Frontal cortex (tissue), 4 donors: Measurements from ENCODE around the gene GCK. TPM values are rescaled to one million over a fixed set of nuclear protein-coding genes. Genes with fewer than 3 reads are reported as not detected.

Experiments used
- DNase-seq, 2 donors: peaks; one replicate each; pipeline ENCODE4 v3.0.0; 2012; ENCODE audit warnings: low spot score in 2 of 2
- FAIRE-seq: peaks from 2 replicates; lab custom pipeline; 2012; peaks lifted over from hg19 to GRCh38; lab: Jason Lieb, UNC
- total RNA-seq: library from RNA; depleted of rRNA; stranded (reverse); fragments of >200 nt; gene quantifications from one replicate; pipeline ENCODE4 v1.2.3, GENCODE V29; 2014
- donor health status: control.
- donor health status: control.
- donor health status: control.

GCK gene
- total RNA-seq, 1 donor from 2014 or later: 6.5 TPM

GRCh38 chr7:44158873-44159631 lies 30.2 kb downstream of the GCK start:
- FAIRE-seq: no peak
- no peak for DNase-seq

- FAIRE-seq: no peak
- no peak for DNase-seq
Measured at GRCh38 chr7:44158096-44158872, 31.0 kb downstream of the GCK start.

- DNase-seq: no peak
- no peak for FAIRE-seq
Measured at GRCh38 chr7:44157116-44158080, 31.8 kb downstream of the GCK start.

- FAIRE-seq (no peak), DNase-seq (no peak)
Measured at GRCh38 chr7:44156453-44157010, 32.7 kb downstream of the GCK start.

GRCh38 chr7:44155191-44156185 lies 33.8 kb downstream of the GCK start:
- DNase-seq (no peak), FAIRE-seq (no peak)

GRCh38 chr7:44154703-44155102 lies 34.5 kb downstream of the GCK start:
- FAIRE-seq: no peak

GRCh38 chr7:44153948-44154335 lies 35.3 kb downstream of the GCK start:
- no peak for FAIRE-seq
- no peak for DNase-seq

More at GRCh38 chr7:44154703-44155102, 34.5 kb downstream of the GCK start:
- no peak for DNase-seq

- DNase-seq (no peak), FAIRE-seq (no peak)
Measured at GRCh38 chr7:44152971-44153947, 36.0 kb downstream of the GCK start.

GRCh38 chr7:44151956-44152355 lies 37.3 kb downstream of the GCK start:
- FAIRE-seq (no peak), DNase-seq (no peak)

- no peak for DNase-seq
- FAIRE-seq: no peak
Measured at GRCh38 chr7:44150966-44151941, 38.0 kb downstream of the GCK start.

GRCh38 chr7:44150466-44150832 lies 38.8 kb downstream of the GCK start:
- no peak for FAIRE-seq
- no peak for DNase-seq

GRCh38 chr7:44149571-44150465 lies 39.4 kb downstream of the GCK start:
- no peak for FAIRE-seq
- DNase-seq: no peak

- FAIRE-seq: no peak
- no peak for DNase-seq
Measured at GRCh38 chr7:44148961-44149536, 40.2 kb downstream of the GCK start.

- no peak for DNase-seq
- no peak for FAIRE-seq
Measured at GRCh38 chr7:44148166-44148565, 41.1 kb downstream of the GCK start.
